GM10847 (cell line): ENCODE measurements around the gene TJP2.

Experiments used
- POLR2A ChIP-seq: IDR thresholded peaks from 2 replicates; pipeline ENCODE4 v1.6.1; 2011; ENCODE audit not compliant: insufficient read length; ENCODE audit errors: extremely low read depth

The TJP2 gene

DNA sequence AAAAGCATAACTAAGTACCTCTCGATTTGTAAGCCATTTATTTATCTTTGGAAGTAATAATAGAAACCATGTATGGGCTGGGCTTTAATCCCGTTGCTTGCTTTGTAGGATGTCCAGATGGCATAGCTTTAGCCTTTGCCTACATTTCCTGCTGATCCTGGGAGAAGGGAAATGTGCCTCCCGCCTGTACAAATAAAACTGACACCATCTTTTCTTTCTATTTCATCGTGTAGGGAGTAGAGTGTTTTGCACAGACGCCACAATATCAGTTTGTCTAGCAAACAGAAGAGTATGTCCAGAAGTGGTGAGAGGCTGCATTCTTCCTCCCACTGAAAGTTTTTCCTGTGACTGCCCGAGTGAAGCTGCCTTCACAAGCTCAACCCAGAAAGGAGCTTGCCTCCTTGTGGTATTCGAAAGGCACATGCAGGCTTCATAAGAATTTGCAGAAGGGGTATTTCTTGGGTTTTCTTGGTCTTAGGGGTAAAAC, 24.7 kb upstream of the TJP2 start:
- TF ChIP-seq POLR2A = no peak

DNA sequence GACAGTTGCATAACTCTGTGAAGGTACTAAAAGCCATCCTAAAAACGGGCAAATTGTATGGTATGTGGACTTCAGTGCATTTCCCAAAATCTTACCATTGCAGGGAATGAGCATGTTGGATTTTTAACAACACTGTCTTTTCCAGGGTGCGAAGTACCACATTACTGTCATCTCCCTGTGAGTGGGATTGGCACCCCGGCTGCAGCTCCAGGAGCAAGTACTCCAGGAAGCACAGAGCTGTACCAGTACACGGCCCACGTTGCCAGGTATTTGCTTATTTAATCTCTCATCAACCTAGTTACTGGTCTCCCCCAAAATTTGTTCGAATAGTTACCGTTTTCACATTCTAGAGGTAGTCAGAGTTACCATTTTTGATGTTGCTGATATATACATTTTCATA, 22.6 kb upstream of the TJP2 start:
- no peak for TF ChIP-seq POLR2A

DNA sequence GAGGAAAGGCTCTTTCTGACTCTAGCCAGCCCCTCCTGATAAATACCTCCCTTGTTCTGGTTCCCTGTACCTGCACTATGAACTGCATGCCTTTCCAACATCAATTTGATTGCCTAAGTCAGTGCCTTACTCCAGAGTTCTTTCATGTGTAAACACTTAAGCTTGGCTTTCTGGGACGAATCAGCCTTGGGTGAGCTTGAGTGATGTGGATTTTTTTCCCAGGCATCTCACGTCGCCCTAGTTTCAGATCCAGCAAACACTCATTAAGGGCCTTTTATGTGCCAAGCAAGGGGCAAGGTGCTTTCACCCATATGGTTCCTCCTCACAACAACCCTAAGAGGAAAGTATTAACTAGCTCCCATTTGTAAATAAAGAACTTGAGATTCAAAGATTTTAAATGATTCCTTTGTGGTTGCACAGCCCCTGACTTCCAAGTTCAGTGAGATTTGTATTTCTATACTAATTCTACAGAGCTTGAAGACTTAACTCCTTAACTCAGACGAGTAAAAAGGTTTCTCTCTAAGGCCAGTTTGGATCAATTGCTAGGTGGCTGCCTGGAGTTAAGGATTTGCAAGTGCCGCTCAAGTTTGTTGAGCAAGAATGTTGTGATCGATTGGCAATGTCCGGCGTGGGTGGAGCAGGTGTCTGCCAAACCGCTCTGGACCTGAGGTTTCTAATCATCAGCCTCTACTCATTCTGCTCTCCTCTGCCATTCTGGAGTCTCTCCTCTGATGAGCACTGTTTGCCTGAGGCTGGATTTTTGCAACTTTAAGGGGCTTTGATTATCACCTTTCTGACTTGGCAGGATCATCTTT, 20.2 kb upstream of the TJP2 start:
- no peak for TF ChIP-seq POLR2A

DNA sequence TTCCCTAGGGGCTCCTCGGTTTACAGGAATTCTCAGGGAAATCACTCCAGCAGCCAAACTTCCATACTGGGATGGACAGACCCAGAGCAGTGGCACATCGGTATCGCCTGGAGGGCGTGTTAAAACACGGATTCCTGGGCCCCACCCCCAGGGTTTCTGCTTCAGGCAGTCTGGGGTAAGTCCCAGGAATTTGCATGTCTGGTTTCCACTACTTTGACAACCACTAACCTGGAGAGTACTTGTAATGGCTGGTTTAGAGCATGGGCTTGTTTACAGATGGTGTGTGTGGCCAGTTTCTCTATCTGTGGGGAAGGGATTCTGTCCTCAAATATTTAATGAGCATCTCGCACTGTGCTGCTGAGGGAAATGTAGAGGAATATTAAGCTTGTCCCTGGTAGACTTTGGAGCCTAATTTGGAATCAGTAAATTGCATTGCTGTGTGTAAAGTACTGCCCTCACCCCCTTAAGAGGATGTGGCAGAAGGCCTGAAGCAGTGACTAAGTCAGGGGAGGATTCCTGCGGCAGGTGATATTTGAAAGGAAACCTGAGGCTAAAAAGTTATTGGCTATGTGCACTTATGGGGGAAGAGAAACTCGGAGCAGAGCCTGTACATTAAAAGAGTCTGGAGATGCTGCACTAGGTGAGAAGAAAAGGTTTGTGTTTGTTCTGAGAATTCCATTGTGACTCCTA, 18.6 kb upstream of the TJP2 start:
- no peak for TF ChIP-seq POLR2A

DNA sequence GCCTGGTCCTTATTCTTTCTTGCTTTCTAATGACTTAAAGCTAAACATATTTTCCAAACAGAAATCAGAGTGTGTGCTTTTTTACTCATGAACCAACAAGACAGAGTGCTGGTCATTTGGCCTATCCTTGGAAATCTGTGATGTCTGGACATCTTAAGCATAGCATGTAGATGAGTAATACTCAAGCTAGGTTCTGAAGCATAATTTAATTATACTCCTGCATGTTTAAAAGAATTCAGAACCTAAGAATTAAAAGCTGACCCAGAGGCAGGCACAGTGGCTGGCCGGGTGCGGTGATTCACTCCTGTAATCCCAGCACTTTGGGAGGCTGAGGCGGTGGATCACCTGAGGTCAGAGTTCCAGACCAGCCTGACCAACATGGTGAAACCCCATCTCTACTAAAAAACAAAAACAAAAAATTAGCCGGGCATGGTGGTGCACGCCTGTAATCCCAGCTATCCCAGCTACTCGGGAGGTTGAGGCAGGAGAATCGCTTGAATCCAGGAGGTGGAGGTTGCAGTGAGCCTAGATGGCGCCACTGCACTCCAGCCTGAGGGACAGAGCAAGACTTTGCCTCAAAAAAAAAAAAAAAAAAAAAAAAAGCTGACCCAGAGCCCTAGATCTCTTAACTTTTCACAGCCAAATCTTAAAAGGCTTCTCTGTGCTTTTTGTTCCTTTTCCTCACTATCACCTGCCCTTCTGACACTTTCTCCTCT, 16.2 kb upstream of the TJP2 start:
- TF ChIP-seq POLR2A = no peak

DNA sequence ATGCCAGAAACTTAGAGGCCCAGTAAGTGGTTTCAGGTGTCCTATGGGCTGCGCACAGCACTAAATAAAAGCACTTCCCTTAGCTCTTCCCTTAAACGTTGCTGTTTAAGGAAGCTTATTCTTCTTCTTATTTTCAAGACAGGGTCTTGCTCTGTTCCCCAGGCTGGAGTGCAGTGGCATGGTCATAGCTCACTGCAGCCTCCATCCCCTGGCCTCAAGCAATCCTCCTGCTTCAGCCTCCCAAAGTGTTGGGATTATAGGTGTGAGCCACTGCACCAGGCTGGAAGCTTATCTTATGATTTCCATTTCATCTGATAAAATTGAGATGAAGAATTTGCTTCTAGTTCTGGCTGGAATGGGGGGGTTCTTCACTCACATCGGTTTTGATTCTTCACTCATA, 15.6 kb upstream of the TJP2 start:
- no peak for TF ChIP-seq POLR2A

DNA sequence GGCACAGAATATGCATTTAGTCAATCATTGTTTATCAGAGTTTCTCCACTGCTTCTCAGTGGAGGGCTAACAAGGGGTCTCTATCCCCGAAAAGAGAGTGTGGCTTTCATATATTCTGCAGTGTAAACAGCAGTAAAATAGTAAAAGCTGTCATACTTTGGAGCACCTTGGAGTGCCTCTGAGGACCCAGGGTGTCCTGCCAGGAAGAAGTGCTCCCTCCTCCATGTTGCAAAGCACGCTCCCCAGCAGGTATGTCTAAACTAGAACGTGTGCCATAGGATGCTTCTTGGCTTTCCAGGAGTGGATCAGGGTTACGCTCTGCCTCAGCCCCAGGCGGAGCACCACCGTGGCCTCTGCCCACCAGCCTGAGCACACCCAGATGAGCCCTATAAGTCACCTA, 8.5 kb upstream of the TJP2 start:
- TF ChIP-seq POLR2A = no peak

DNA sequence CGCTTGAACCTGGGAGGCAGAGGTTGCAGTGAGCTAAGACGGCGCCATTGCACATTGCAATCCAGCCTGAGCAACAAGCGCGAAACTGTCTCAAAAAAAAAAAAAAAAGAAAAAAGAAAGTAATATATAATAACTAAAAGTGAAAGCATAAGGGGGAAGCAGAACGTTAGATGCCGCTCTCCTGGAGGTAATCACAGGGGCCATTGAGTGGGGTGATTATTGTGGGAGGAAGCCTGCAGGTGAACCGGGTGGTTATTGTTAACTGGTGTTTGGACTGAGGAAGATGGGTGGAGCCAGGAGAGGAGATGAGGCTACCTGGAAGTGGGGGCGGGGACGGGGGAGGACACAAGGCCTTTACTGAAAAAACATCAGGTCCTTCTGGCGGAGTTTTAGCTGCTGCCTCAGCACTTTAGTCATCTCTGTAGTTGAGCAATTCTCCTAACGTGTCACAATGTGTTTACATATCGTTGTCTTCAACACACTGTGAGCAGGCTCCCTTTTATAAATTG, 5.3 kb upstream of the TJP2 start:
- no peak for TF ChIP-seq POLR2A

DNA sequence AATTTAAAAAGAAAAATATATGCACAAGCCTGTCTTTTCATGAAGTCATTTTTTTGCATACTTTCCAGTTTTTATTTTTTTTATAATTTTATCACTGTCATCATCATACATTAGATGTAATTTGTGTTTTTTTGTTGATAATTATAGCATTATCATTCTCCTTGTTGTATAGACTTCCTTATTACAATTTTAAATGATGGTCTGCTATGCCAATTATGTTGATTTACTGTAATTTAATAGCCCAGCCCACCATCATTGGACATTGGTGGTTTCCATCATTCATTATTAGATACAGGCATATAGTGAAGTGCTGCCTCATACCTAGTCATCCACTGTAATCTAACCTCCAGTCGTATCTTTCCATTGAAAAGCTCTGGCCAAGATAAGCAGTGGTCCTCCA, 3.8 kb upstream of the TJP2 start:
- TF ChIP-seq POLR2A = no peak

DNA sequence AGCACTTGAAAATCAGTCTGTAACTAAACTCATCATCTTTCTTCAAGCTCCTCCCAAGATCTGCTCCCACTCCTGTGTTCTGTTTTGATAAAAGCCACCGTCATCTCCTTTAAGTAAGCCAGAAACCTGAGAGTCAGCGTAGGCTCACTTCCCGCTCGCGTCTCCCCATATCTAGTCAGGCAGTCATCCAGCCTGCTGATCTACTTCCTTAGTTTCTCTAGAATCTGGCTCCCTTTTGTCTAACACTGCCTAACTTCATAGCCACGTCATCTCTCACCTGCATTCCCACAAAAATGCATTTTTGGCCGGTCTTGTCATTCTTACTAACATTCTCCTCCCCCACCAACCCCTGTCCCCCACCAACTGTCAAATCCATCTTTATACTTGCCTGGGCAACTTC, 3.0 kb upstream of the TJP2 start:
- no peak for TF ChIP-seq POLR2A

DNA sequence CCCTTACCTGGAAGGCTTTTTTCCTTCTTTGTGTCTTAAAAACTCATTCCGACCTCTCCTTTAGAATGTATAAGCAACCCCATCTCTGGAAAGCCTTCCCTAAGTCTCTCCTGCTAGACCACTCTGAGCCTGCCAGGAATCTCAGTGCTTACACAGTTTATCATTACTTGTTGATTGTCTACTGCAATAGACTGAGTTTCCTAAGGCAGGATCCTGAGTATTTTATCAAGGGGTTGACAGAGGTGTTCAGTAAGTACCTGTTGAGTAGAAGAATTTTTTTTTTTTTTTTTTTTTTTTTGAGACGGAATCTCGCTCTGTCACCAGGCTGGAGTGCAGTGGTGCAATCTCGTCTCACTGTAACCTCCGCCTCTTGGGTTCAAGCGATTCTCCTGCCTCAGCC, 2.6 kb upstream of the TJP2 start:
- no peak for TF ChIP-seq POLR2A

DNA sequence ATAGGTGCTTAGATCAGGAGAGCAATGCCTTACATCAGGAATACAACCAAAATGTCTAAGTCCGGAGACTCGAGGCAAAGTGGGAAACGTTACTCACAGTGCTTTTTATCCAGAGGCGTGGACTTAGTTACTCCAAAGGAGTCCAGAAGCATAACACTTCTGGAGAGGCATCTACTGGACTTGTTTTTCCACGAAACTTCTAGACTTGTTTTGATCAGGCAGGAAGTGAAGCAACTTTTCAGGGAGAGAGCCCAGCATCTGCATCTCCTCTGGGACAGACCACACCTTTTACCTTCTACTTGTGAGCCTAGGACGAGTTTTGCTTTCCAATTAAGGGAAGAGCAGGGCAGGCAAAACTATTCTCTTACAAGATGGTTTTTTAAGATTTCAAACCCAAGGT, 1.2 kb upstream of the TJP2 start:
- no peak for TF ChIP-seq POLR2A

DNA sequence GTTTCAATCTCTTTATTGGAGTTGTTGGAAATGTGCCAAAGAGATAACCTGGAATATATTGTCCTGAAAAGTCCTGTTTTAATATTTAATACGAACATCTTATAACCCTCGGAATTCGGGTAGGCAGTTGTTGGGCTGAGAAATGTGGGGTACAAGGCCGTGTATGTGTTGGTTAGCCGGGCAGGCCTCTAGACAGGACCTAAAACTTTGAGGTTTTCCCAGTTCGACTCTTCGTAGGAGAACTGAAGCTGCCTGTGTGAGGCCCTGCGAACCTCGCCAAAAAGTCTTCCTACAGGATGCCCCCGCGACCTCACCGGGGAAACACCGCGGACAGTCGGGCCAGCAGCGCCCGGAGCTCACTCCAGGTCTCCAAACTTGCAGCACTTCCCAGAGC, 583 bp upstream of the TJP2 start:
- no peak for TF ChIP-seq POLR2A

DNA sequence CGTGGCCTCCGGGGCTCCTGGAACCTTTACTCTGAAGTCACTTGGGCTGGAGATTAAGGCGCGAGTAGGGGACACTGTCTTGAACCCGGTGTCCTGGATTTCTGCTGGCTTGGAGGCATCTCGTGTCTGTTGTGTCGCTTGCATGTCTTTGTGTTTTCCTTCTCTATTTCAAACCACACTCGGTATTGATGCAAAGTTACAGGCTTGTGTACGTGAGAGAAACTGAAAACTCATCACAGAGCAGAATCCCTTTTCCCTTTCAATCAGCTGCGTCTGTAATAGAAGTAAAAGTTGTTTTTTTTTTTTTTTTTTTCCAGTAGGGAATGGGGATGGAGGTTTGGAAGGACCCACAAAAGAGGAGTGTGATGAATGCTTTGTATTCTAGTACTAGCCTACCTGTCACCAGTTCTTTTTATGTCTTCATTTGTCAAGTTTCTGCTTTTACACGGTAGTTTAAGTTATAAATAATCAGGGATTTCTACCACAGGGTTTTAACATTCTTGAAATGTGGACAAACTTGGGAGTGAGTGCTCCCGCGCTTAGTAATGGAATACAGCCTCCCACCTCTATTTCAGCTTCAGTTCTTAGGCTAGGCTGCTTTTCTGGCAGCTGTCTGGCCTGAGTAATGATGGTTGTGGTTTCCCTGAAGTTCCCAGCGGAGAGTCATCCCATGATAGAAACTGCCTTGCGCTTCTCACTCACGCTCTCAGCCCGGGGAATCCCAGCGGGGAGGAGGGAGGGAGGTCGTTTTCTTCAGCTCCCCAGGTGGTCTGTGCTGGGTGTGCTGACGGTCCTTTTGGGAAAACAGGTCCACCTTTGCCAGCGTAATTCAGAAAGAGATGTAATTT, 763 bp downstream of the TJP2 start:
- no peak for TF ChIP-seq POLR2A

DNA sequence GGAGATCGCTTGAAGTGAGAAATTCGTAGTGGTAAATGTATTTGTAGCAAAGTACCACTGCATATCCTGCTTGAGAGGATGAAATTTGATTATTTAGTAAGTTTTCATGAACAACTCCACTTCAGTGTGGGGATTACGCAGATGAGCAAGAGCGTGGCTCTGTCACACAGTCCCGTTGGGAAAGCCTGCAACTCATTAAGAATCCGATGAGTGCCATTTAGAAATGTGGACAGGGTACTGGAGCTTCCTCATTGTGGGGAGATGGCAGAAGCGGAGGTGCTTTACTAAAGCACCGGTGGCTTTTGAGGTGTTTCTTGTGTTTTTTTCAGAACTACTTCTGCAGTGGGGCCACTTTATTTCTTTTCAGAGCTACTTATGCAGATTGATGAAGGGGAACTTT, 1.4 kb downstream of the TJP2 start:
- TF ChIP-seq POLR2A = no peak
